ENCODE results near the gene FAM3D.

DNA sequence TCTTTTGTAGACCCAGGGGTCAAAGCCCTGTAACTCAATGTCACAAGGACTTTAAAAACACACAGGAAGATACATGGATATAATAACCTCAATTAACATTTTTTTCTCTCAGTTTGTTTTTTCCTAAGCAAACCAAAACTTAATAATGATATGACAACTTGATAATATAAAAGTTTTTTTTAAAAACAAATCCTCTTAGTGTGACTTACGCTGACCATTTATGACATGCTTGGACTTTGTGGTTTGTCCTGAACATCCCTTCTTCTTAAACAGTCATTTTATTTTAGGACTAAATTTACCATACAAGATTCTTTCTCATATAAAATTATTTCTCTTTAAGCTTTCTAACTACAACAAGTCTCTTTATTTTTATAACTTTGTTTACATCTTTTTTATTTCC lies 25.4 kb upstream of the FAM3D start:
- TF ChIP-seq GATA3 (IDR thresholded peaks at IDR 0.05; ENCODE audit: low read depth, low read length): no peak
- no peak for TF ChIP-seq GATA2 (IDR thresholded peaks at IDR 0.05; ENCODE audit: low read depth, low read length)
